Measurements from ENCODE around the gene TSPAN9.

TSPAN9 gene

DNA sequence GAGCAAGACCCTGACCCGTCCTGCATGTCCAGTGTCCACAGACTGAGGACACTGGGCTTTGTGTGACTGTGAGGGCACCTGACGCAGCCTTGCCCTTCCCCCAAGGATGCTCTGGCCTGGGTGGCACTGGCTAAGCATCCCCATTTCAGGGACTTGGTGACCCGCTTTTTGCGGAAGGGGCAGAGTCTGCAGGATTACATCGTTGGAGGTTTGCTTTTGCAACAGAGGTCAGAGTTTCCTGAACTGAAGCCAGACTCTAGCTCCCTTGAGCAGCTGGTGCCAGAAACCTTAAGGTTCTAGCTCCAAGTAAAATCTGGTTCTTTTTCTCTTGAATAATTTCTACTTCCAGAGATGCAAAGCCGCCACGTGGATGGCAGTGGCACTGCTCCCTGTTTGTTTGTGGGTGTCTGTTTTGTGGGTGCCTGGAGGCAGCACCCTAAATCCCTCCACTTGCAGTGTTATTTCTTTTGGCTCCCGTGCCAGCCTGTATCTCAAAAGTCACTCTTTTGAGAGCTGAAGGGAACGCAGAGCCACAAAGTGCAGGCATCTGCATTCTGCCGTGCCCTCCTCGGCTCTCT lies 184.7 kb downstream of the TSPAN9 start:
- no peak for DNase-seq

DNA sequence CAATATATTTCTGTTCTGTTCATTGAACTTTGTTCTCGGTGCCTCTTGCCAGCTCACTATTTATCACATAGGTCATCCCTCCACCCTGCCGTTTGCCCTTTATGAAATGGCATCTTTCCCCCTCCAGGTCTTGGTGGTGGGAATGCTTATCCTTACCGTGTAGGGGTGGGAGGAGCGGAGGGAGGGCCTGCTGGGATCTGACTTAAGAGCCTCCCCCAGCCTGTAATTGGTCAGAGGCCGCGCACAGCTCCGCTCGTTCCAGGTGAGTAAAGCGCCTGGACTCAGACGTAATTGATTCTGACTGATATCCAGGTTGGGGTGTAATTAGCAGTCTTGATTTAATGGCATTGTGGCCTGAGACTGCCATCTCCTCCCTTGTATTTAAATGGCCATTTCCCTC lies 185.3 kb downstream of the TSPAN9 start:
- no peak for DNase-seq

DNA sequence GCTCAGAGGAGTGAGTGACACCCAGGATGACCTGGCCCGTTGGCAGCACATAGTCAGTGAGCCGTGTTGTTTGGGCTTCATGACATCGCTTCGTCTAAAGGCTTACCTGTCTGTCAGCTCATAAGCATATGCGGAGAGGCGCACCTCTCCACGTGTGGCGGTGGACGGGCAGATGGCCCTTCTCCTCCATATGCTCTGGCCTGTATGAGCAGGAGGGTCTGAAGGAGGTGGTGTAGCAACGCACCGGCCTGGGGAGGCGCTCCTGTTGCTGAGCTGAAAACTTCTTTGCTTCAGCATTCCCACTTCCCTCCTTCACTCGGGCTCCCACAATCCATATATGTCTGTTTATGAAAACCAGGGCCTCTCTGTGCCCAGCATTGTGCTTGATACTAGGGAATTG lies 186.1 kb downstream of the TSPAN9 start:
- no peak for DNase-seq

DNA sequence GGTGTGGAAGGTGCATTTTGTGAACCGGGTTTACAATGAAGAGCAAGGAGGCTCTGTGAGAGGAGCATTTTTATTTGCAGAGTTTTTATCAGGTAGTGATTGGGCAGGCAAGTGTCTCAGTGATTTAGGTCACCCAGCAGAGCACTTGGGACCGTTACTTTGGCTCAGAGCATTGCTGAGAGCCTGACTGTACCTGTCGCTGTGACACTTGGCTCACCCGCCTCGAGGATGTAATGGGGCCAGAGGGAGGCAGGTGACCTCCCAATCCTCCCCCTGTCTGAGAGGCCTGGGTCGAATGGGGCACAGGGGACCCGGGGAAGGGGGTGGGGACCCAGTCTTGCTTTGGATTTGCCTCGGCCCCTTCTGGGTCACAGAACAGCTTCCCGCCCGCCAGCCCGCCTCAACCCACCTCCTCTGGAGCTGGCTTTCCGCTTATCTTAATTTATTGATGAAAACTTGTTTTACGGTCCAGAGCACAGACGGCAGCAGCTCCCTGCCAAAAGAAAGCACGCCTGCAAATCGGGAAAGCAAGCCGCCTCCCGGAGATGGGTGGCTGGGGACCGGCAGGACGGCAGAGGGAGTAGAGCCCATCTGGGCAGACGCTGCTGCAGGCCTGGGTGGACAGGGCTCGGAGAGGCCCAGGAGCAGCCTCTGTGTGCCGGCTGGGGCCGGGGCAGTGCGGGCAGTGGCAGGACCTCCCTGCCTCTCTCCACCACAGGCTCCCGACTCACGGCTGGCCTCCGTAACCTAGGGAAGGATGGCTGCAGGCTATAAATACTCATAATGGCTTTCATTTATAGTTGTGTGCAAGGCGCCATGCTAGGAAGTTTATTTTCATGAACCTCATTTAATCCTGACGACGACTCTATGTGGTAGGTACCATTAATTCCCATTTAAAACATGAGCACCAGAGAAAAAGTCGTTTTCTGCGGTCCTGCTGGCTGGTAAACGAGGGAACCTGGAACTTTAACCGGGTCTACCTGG lies 187.1 kb downstream of the TSPAN9 start:
- DNase-seq, result no peak

DNA sequence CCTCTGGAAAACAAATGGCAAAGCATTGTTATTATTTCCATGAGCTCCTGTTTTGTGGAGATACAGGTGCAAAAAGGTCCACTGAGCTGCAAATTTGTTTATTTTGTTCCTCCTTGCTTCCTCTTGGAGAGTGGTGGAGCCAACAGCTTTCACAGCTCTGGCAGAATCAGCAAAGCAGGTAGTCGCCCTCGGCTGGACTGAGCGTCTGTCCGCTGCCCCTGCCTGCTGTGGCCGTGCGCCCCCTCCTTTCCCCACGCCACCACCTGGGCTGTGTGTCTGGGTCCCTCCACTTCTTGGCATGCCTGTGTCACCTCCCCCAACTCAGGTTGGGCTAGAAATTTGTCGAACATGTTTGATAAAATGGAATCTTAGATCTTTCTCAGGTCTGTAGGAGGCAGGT lies 188.2 kb downstream of the TSPAN9 start:
- no peak for DNase-seq

DNA sequence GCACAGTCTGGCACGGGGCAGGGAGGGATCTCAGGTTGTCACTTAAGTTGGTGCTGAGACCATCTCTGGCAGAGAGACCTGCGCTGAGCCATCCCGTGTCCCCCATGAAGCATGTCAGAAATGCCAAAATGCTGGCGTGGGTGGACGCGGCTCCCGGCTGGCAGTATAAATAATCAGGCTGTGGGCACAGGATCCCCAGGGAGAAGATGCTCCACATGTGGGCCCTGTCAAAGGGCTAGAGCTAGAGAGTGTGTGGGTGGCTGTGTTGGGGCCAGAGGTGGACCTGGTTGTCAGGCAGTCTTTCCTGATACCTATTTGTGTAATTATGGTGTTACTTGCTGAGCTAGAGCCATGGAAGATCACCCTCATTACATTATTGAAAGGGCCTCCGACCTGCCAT lies 189.5 kb downstream of the TSPAN9 start:
- no peak for DNase-seq

DNA sequence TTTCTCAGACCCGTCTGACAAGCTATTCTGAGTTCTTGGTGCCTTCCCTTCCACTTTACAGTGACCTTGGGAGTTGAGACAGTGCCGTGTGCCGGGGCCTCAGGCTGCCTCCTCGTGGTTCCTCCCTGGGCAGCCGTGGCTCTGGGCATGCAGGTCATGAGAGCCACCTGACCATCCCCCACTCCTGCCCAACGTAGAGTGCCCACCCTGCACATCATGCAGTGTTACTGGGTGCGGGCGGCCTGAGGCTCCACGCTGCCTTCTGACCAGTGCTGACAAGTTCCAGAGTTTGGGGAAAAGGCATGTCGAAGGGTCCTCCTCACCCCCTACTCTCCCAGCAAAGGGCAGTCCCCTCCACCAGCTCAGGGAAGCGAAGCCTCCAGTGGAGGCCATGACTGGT lies 190.5 kb downstream of the TSPAN9 start:
- no peak for DNase-seq

DNA sequence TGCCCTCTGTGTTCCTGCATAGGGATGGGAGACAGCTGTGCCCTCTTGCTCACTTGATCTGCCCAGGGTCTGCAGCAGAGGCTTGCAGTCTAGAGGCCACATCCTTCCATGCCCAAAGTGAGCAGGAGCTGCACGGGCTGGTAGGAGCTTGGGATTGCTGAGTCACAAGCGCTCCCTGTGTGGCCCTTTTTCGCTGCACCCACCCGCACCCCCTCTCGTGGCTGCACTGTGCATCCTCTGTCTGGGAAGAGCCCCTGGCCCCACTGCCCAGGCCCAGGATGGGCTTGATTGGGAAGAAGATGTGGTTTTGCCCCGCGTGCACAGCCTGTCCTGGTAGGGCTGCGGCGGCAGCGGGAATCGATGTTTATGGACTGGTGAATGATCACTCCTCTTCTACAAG lies 192.4 kb downstream of the TSPAN9 start:
- no peak for DNase-seq

DNA sequence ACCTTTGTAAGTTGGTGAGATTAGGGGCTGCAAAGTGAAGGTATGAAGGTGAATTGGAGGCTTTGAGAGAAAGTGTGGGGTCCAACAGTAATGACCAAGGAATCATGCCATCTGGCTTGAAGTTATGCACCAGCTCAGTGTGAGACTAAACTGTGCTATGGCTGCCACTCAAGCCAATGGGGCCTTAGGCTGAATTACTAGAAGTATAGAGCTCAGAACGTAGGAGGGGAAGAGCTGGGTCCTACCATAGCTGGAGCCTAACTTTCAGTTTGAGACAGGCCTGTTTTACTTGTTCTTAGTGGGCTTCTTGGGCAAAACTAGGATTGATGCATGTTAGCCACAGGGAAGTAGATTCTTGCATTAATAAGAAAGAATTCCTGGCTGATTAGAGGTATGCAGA lies 194.0 kb downstream of the TSPAN9 start:
- no peak for DNase-seq

DNA sequence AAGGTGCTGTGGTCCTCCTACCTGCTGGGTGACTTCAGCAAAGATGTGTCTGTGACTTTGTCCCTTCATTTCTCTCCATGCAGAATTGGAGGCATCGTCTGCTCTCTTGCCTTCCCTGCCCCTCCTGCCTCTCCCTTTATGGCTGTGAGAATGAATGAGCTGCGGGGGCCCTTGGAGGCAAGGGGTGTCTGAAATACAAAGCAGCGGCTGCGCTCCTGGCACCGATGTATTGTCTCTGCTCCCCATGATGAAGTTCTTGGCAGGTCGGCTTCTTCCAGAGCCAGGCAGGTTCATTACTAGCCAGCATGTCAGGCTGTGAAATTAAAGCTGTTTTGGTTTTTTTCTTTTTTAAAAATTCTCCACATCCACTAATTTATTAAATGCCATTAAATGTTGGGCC lies 194.5 kb downstream of the TSPAN9 start:
- peak; percentile 28 for DNase-seq

DNA sequence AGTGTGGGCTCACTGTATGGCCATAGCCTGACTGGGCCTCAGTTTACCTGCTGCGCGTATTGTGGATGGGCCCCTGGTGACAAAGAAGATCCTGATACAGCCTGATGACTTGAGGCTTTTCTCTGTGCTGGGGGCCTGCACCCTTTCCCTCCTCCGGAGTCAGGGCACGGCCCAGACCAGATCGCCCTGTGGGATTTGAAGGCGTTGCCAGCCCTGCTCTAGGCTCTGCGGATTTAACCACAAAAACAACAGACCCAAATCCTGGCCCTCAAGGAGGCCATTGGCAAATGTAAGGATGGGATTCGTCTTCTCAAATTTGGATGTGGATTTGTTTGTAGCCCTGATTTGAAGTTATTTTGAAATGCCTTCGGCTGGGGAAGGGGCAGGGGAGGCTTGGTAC lies 195.8 kb downstream of the TSPAN9 start:
- DNase-seq, result no peak

DNA sequence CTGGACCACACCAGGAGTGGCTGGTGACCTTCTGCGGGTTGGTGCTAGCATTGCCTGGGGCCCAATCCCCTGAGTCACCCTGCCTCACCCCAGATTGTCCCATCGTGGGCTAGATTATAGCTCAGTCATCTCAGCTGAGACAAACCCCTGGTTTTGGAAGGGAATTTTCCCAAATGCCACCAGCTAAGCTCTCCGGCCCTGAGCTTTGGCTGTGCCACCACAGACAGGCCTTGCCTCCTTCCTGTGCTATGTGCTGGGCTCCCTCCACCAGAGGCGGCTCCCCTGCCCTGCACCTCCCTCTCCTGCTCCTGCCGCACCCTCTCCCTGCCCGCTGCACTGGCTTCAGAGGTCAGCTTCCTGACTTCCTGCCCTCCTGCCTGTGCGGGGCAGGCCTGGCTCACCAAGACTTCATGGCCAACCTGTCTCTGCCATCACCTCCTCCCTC lies 196.3 kb downstream of the TSPAN9 start:
- DNase-seq, result no peak

DNA sequence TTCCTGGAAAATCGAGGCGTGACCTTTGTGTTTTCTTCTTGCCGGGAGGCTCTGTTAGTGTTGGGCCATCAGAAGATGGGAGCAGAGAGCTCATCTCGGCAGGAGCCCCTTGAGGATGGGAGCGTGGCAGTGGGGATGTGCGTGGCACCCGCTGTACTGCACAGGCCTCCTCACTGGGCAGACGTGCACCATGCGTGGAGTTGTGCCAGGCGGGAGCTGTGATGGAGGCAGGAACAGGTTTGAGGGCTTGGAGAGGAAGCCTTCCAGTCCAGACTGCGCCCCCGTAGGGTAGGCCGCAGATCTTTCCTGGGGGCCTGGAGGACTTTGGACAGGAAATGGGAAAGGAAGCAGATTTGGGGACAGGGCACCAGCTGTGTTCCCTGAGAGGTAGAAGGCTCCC lies 197.5 kb downstream of the TSPAN9 start:
- DNase-seq, result no peak

DNA sequence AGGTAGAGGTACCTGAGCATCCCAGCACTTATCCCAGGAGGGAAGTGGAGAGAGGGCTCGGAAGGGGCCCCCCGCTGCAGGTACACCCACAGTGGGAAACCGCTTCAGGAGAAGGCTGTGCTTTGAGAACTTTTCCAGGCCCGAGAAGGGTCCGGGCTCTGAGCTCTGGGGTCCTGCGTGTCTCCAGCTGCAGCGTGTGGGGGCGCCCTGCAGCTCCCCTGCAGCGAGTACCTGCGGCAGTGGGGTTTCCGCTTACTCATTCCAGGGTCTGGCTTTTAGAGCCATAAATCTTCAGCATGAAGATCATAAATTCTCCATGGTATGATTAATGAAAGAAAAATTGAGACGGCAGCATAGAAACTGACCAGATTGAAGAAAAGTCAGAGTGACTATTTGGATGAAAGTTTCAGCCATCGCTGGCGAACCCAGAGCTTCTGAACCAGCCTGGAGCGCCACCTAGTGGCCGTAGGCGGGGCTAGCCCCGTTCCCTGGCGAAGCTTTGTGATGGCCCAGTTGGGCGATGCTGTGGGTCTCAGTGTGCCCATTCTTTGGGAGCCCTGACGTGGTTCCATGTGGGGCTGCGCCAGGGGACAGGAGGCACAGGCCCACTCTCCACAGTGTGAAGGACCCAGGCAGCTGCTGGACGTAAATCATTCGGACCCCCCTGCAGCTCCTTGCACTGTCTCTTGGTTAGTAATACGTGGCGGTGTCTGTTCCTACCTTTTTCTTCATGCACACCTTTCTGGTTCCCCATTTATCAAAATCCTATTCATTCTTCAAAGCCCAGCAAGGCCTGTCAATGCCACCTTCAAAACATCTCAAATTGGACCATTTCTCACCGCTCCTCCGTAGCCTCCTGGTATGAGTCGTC lies 198.2 kb downstream of the TSPAN9 start:
- DNase-seq, result peak; percentile 38

DNA sequence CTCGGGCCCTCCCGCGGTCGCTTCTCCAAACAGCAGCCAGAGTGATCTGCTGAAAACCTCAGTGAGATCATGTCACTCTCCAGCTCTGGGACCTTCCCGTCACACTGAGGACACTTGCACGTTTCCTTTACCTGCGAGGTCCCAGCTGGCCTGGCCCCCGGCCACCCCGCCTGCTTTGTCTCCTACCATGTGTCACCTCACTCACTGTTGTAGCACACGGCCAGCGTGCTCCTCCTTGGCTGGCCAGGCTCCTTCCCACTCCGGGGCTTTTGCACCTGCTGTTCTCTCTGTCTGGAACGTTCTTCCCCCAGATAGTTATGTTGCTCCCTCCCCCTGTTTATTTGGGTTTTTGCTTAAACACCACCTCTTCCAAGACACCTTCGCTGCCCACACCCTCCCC lies 199.0 kb downstream of the TSPAN9 start:
- DNase-seq, result no peak

DNA sequence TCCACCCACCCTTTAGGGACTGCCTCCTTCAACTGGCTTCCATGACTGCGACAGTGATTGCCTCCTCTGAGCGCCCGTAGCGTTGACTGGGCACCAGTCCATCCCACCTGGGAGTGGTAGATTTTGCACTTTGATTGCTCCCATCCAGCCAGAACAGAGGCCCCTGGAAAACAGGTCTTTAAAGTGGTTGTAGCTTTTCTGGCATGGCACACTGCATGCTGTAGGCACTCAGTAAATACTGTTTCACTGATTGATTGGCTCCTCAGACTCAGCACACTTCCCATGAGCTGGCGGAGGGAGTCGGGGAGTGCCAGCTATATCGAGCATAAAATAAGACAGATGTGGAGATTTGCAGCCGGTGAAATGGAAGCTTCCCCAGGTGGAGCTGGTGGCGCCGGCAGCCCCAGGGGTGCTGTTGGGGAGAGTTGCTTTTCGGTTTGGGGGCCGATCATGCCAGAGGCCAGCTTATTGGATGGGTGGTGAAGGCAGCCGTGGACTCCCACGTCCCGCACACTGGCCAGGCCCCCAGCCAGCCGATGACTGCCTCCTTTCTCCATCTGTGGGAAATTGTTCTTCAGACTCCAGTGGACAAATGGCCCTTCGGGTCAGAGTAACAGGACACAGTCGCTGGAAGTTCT lies 200.2 kb downstream of the TSPAN9 start:
- DNase-seq, result peak; percentile 41

DNA sequence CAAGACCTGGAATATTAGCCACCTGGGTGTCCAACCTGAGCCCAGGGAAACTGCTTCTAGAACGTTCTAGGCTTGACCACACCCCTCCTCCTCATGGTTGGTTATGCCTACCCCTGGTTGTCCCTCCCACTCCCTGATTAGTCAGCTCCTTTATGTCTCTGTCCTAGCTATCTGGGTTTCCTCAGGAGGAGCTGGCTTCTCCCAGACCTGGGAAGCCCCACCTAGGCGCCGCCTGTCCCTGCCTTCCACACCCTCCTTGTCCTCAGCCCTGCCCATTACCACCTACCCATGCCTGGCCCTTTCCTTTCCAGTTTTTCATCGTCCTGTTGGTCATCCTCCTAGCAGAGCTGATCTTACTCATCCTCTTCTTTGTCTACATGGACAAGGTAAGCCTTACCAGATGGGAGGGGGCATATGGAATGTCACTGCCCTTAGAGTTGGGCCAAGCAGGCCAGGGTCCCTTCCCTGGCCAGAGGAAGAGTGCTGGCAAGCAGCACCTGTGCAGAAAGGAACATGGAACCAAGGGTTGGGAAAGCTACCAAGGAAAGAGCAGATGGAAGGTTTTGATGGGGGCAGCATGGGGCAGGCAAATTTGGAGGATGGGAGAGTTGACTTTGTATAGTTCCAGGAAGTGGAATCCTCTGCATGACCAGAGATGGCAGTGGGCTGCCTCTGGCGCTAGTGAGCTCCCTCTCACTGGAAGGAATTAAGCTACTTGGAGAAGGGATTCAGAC lies 201.7 kb downstream of the TSPAN9 start:
- DNase-seq, result no peak

DNA sequence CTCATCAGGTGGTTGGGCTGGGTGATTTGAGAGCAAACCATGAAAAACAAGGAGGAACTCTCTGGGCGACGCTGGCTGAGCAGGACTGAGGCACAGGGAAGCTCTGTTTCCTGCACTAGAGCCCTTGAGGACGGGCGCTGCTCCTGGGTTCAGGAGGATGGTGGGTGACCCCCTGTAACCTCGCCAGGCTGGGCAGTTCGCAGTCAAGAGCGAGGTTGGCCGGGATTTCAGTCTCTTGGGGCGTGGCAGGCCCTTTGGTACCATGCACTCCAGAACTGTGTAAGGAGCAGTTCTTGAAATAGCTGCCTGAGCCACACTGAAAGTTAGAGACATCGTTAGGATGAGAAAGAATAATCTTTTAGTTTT lies 202.2 kb downstream of the TSPAN9 start:
- no peak for DNase-seq

DNA sequence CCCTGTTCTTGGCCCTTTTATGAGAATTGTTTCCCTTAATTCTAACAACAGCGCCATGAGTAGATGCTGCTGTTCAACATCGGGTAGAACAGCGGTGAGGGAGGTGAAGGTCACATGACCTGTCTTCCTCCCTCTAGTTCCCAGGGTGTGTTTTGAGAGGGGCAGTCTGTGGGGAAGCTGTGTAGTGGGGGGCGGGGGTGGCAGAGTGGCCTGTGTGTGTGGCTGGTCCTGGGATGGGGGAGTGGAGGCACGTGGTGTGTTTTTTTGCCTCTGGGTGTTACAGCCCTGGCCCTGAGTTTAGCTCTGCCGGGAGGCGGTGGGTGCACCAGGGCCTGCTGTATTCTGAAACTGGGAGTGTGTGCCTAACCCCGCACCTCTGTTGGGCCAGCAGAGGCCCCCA lies 202.7 kb downstream of the TSPAN9 start:
- DNase-seq, result no peak

DNA sequence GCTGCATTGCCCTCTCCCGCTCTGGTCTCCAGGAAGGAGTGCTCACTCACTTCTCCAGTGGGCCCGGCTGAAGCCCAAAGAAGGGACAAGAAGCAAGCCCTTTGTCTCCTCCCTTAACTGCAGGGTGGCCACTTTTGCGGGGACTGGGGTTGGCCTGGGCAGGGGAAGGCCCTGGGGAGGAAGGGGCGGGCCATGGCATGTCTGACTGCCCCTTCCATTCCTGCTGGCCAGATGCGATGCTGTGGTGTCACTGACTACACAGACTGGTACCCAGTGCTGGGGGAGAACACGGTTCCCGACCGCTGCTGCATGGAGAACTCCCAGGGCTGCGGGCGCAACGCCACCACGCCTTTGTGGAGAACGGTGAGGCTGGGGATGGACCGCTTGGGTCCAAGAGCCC lies 203.8 kb downstream of the TSPAN9 start:
- no peak for DNase-seq

DNA sequence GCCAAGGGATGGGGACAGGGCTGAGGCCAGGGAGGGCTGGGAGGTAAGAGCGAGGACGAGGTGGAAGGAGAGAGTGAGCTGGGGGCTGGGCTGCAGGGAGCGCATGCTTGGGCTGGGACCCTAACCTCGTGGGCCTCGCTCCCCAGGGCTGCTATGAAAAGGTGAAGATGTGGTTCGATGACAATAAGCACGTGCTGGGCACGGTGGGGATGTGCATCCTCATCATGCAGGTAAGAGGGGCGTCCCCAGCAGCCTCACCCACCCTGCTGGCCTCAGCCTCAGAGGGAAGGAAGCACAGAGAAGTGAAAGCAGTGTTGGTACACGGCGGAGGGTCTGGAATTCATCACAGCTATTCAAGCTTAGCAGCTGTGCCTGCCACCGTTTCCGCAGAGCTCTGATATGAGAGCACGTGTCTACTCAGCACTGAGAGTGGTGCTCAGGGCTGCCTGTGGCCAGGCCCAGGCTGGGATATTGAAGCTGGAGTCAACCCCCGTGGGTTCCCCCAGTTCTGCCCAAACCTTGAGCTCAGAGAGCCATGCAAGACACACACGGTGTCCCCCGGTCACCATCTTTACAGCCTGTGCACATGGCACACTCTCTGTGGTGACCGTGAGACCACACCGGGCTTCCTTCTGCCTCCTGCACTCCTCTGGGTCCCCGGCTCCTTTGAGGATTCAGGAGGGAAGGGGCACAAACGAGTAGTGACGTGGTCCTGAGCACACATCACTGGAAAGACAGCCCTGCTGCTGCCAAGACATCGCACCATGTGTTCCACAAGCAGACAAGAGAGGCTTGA lies 204.6 kb downstream of the TSPAN9 start:
- DNase-seq, result no peak

DNA sequence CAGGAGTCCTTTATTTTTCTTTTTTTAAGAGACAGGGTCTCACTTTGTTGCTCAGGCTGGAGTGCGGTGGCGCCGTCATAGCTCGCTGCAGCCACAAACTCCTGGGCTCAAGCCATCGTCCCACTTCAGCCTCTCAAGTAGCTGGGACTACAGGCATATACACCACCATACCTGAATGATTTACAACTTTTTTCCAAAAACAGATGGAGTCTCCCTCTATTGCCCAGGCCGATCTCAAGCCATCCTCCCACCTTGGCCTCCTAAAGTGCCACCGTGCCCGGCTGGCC lies 205.1 kb downstream of the TSPAN9 start:
- DNase-seq, result no peak

Data from NCI-H1092 (cell line).